Activated T-cell treated with anti-CD3 and anti-CD28 coated beads for 1 hour (primary cell): ENCODE data around the gene TMEM250.

Experiments used
- DNase-seq: peaks from one replicate; pipeline ENCODE4 v3.0.0-alpha.2; 2020; ENCODE audit warnings: low read depth

The TMEM250 gene

DNA sequence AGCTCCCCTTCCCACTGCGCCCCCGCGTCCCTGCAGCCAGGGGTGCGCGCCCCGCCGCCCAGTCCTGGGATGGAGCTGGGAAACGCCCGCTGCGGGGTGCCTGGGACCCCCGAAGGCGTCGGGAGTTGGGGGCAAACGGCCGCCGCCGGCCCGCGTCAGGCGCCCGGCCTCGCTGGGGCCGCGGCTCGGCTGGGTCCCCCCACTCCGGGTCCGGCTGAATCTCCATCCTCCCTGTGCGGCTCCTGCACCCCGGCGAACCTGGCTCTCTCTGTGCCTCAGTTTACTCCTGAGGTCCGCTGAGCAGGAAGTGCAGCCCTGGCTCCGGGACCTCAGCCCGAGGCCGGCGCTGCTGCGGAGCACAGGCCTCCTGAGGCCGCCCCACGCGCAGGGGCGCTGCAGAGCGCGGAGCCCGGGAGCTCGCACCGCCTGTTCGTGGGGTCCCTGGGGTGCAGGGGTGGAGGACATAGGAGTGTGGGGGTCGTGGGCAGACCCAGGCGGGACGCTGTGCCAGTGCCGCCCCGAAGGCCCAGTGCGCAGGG, 13.9 kb upstream of the TMEM250 start:
- DNase-seq, result no peak

DNA sequence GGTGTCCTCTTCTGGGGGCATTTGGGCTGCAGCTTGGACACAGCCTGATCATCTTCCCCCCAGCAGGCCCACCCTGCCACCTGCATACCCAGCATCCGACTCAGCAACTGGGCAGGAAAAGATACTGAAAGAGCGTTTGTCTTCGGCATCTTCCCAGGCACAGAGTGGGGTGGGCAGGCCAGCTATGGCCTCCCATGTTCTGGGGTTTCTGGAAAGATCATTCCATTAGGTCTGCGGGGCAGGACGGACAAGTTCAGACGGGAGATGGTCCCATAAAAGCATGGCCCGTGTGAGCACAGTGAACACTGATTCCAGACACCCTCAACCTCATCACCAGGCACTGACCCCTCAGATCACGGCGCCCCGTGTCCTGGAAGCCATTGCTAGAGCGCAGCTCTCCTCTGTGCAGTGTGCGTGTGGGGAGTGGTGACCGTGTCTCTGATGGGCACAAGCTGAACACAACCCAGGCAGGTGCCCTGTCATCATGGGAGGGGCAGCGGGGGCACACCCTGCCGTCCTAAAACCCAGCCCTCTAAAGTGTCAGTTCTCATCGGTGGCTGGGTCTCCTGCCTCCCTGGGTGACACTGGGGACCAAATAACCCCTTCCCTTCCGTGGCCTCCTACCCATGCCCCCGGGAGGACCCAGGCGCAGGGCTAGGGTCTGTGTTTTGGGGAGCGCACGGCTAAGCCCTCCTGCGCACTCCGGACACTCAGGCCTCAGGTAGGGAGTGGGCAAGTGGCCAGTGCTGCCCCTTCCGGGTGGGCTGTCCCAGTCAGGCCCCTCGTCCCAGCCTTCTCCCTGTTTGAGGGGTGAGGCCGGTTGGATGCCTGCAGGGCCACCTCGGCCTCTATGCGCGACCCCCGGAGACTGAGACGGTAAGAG, 13.2 kb upstream of the TMEM250 start:
- DNase-seq, result no peak

DNA sequence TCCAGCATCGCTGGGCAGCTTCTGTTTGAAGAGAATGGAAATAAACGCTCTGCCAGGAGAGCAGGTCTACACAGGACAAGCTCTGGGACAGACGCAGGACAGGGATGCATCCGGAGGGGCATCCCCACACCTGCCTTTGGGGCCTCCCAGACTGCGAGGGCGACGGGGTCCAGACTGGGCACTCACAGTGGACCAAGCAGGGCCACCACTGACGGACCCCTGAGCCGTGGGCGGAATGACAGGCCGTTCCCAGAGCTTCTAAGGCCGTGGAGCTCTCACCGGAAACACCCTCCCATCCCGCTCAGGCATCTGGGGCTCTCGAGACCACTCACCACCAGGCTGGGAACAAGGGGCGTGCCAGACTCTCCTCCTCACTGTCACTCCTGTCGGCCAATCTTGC, 10.5 kb upstream of the TMEM250 start:
- DNase-seq, result no peak

DNA sequence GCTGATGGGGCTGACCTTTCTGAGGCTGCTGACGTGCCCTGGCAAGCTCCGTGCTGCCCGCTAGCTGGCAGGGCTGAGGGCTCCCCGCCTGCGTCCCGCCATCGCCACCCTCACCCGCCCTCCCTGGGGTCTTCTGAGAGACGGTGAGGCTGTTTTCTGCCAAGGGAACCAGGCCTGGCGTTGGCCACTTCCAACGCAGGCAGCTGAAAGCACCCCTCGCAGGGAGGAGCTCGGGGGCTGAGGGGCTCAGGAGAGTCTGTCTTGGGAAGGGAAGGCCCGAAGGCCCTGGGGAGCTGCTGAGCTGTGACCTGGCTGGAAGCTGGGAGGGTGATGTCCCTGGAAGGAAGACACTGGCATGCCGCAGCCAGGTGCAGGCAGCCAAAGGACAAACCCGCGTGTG, 9.8 kb upstream of the TMEM250 start:
- DNase-seq, result no peak

DNA sequence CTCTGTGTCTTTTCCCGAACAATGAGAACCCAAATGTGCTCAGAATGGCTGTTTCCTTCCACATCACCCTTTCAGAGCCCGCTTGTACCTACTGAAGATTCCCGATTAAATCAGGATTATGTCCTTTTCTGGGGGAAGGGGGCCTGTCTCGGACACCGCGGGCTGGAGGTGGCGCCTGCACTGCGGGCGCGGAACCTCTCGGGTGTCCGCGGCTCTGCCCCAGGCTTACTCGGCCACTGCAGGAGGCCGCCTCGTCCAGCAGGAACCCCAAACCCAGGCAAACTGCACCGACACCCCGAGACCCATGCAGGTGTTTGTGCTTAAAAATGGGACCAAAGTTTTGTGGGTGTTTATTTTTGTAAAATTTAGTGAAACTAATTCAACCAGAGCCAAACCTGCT, 8.6 kb upstream of the TMEM250 start:
- DNase-seq, result no peak

DNA sequence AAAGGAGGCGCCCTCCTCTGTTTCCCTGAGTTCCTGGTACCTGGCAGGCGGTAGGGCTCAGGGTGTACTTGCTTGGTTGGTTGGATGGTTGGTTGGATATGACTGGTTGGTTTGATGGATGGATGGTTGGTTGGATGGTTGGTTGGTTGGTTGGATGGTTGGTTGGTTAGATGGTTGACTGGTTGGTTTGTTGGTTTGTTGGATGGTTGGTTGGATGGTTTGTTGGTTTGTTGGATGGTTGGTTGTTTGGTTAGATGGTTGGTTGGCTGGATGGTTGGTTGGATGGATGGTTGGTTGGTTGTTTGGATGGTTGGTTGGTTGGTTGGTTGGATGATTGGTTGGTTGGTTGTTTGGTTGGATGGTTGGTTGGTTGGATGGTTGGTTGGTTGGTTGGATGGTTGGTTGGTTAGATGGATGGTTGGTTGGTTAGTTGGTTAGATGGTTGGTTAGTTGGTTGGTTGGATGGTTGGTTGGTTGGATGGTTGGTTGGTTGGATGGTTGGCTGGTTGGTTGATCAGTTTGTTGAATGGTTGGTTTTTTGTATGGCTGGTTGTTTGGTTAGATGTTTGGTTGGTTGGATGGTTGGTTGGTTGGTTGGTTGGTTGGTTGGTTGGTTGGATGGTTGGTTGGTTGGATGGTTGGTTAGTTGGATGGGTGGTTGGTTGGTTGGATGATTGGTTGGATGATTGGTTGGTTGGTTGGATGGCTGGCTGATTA, 6.5 kb upstream of the TMEM250 start:
- no peak for DNase-seq

DNA sequence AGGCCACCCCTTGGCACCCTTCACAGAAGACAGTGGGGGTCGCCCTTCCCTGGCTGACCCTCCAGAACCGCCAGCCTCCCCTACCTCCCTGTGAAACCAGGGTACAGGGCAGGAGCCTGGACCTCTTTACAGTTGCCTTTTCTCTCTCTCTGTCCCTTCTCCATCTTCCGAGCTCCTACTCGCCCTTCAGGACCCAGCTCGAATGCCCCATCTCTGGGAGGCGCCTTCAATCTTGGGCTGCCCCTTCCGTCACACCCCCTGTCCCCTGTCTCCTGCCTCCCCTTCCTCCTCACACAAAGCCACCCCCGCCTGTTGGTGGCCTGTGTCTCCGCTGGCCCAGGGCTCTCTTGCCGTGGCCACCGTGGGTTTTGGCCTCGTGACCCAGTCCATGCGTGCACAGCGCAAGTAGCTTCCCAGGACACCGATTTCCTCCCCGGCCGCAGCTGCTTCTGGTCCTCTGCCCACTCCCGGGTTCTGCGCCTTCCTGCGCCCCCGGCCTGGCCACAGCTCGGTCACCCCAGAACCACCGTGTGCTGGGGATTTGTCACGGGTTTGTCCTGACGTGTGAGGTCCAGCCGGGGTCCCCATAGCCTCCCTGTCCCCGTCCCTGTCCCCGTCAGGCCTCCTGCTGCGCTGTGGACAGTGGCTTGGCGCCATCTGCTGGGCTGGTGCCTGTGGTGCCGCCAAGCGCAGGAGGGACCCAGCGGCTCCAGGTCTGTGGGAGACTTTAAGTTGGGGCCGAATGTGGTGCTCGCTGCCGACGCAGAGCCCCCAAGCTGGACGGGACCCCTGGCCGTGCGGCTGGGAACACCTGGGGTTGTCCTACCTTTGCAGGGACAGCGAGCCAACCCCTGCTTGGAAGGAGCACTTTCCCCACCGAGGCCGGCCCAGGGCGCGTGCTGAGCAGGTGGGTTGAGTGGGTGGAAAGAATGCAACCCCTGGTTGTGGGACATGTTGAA, 4.0 kb upstream of the TMEM250 start:
- DNase-seq, result peak; percentile 75

DNA sequence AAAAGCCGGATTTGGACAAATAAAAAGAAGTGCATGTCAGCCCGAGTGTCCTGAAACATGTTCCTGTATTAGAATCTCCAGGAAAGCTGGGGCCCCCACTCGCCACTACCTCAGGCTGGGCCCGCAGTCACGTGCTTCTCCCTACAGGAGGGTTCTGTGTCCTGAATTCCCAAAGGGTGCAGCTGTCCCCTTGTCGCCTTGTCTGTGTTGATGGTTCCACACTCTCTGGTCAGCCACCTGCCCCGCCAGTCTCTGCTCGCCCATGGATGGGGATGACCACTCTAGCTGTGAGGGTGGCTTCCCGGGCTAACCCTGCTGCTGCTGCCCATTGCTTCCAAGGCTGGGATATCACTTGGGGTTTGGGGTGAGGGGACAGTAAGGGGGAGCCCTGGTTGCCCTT, 3.1 kb upstream of the TMEM250 start:
- DNase-seq, result no peak

DNA sequence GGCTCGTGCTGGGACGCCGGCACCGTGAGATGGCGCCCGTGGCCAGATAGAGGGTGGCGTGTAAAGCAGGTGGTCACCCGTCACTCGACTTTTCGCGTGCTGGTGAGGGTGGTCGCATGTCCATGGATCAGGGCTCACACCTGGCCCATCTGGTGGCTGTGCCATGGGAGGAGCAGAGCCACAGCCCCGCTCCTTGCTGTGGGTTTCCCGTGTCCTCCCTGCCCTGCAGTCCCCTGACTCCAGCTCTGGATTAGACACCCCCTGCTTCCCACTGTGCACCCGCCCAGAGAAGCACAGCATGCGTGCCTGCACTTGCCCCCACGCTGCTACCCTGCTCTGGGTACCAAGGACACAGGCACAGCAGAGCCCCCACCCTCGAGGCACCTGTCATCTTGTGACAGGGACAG, 1.8 kb upstream of the TMEM250 start:
- DNase-seq, result no peak

DNA sequence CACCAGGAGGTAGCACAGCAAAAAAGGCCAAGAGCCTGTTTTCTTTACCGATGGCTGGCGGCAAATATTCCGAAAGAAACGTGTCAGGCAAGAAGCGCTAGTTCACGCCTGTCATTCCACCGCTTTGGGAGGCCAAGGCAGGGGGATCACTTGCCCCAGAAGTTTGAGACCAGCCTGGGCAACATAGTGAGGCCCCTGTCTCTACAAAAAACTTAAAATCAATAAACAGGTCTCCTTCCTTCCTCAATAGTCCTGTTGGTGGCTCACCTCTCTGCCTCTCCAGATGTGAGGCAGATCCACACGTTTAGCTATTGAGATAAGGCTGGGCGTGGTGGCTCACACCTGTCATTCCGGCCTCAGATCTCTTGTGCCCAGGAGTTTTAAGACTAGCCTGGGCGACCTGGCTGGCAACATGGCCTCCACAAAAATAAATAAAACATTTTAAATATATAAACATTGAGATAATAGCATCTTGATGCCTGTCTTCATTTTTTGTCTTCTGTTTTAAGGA, 1.3 kb upstream of the TMEM250 start:
- no peak for DNase-seq

DNA sequence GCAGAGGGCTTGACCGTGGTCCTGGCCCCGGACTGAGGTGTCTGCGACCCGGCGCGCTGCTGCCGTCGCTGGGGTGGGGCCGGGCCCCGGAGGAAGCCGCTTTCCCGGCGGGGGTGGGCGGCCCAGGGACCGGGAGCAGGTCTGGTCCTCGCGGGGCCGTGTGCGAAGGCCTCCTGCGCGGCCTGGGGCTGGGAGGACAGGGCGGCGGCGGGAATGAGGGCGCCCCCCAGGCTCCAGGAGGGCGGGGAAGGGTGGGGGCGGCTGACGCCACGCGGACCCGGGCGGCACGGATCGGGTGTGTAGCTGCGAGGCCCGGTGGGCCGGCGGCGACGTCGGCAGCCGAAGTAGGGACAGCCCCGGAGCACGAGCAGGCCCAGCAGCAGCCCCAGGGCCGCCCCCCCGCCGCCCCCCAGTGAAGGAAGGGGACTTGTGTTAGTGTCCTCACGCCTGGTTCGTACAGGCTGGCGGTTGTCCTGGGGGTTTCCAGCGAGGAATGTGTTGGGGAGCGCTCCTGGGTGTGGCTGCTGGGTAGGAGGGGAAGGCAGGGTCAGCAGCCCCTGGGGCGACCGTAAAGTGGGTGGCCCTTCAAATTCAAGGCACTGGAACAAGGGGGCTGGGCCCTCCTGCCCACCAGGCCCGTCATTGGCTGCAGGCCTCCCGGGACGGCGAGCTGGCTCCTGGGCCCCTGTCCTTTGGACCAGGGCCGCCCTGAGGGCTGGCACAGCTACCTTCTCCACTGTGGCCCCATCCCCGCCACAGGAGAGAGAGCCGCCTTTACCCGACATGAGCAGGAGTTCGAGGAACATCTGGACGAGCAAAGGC, 597 bp upstream of the TMEM250 start:
- no peak for DNase-seq

DNA sequence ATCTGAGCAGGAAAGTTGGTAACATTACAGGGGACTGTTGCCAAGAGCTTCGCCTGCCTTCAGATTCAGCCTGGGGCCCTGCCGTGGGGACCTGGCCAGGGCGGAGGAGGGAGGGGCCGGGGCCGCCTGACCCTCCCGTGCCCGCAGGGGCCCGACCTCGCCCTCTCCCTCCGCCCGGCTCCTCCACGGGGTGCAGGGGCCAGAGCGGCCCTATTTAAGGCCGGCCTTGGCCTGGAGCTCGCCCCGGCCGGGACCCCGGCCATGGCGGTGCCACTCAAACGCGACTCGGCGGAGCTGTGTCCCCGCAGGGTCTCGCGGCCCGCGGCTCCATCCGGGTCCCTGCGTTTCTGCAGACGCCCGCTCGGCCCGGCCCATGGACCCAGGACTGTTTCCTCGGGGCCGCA, 757 bp downstream of the TMEM250 start:
- DNase-seq, result no peak

DNA sequence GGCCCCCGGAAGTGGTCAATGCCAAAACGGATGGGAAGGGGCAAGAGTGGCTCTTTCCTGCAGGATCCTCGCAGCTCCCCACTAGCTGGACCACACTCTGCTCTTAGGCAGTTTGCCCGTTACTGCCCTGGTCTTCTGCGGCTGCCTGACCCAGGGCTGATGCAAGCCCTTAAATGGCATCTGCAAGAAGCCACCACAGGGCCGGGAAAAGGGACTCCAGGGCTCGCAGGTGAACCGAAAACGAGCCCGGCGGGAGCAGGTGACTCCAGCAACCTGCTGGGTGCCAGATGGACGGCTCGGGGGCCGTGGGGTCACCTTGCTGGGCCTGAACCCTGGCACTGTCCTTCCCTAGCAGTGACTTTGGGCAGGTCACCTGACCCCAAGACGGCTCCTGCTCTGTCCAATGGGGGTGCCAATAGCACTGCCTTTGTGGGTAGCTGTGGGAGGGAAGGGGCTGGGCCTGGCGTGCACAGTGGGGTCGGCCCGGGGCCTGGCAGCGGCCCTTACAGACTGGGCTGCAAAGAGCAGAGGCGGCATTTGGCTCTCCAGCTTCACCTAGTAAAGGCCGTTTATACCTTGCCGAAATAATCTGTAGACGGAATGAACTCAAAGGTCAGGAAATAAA, 1.3 kb downstream of the TMEM250 start:
- no peak for DNase-seq

DNA sequence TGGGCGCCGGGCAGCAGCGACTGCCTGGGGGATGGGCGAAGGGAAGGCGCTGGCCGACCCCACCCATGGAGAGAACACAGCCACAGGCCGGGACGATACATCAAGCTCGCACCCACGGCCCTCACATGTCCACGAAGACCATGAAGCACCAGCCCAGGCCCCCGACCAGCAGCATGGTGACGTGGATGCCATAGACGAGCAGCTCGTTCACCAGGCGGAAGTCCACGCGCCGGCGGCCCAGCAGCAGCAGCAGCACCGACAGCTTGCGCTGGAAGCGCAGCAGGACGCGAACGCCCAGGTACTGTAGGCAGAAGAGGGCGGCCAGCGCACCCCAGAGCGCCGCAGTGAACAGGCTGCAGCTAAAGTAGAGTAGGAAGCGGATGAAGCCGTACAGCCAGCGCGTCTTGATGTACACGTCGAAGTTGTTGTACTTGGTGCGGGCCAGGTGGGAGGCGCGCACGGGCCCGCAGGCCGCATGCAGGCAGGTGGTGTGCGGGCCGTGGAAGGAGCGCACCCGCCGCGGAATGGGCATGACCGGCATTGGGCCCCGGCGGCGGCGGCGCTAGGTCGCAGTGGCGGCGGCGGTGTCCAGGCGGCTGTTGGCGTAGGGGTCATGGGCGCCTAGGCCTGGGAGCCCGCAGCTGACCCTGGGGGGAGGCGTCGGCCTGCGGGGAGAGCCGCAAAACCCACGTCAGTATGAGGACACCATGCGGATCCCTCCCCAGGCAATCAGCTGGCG, 2.1 kb downstream of the TMEM250 start:
- no peak for DNase-seq

DNA sequence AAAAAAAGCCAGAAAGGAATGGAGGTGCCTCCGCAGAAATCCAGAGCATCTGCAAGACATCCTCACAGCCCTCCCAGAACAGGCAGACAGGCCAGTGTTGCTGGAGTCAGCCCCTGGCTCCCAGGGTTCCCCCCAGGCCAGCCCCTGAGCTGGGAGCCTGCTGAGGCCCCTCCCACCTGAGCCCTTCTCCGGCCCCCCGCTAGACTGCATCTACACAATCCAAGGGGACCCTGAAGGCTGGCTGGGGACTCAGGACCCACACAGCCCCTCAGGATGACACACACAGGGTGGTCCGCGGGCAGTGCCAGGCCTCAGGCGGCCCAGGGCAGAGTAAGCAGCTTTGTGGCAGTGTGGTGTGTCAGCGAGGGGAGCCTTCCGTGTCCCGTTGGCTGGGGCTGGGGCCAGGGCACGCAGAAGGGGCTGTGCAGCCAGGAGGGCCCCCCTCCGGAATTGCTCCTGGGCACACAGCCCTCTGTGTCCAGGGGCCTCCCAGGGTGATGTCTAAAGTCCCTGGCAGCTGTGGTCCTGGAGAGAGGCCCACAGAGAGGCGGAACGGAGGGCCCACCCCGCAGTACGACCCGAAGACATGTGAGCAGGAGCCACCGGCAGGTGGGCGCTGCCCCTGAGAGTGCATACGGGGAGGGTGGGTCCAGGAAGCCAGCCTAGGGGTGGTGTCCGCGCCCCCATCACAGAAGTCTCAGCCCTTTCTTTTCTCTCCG, 2.9 kb downstream of the TMEM250 start:
- no peak for DNase-seq

DNA sequence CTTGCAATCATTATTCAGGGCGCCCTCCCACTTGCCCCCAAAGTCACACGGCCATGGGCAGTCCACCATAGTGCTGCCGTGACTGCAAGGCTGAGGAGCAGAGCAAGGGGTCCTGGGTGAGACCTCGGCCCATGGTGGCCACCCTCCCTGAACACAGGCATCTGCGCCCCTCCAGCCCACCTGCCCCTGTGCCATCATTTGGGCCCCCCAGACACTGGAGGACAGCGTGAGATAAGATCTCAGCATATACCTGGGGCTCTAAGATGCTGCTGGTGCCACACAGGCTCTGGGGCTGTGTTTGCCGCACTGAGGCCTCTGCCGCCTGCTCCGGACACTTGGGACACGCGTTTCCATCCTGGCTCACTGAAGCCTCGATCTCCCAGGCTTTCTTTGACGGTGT, 3.5 kb downstream of the TMEM250 start:
- DNase-seq, result no peak

DNA sequence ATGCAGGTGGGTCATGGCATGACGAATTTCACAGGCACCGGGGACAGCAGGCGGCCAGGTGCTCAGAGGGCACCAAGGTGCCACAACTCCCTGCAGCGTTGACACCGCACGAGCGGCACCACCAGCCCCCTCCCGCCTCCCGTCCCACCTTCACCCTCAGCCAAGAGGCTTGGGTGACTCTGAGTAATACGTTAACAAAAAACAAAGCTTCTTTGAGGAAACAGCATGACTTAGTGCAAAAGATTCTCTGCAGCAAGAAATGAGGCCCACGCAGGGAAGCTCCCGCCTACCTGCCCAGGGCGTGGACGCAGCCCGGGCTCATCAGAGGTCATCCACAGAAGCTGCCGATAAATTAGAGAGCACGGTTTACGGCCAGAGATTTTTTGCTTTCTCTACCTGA, 4.1 kb downstream of the TMEM250 start:
- DNase-seq, result no peak

DNA sequence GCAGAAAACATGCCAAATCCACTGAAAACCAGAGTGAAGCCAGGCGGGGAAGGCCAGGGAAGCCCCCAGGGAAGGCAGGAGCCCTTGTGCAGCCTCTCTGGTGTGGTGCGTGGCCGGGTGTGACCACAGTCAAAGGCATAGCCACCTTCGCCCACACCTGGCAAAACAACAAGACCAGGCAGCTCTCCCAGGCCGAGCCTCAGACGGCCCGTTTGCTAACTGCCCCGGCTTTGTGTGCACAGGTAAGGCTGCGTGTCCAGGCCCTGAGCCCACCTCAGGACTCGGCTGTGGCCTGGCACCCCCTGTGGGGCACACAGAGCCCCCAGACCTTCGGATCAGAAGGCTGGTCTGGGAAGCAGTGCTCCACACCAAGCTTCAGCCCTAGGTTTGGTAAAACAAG, 6.1 kb downstream of the TMEM250 start:
- no peak for DNase-seq

DNA sequence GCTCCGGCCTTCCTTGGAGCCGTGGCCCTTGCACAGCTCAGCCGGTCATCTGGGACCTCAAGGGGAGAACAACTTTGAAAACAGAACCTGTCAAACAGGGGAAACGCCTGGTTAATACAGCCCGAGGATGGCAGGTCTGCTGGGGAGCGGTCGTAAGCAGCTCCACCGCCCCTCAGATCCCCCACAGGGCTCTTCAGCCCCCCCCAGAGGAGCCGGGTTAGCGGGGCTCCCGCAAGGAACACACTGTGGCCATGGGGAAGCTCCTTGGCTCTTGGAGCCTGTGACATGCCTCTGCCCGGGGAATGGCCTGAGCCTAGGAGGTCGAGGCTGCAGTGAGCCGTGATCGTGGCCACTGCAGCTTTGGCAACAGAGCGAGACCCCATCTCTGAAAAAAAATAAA, 6.8 kb downstream of the TMEM250 start:
- DNase-seq, result no peak
